ENCODE results near the gene STK32C.
"Not testable (repeated sequence)": the region's sequence is repeated elsewhere in the genome, so short reads cannot be mapped to it uniquely, and the experiment has no call there.

Gene STK32C

GRCh38 chr10:132162590-132163277, 145.0 kb downstream of the STK32C start:
- DNase-seq = no peak

- no peak for DNase-seq
These were observed 145.7 kb downstream of the STK32C start for GRCh38 chr10:132162021-132162531.

GRCh38 chr10:132160834-132161622, 146.7 kb downstream of the STK32C start:
- not testable (repeated sequence) for DNase-seq

- not testable (repeated sequence) for DNase-seq
These were observed 147.5 kb downstream of the STK32C start for GRCh38 chr10:132160231-132160630.

GRCh38 chr10:132159302-132160230, 148.2 kb downstream of the STK32C start:
- DNase-seq = not testable (repeated sequence)

GRCh38 chr10:132158823-132159222, 148.9 kb downstream of the STK32C start:
- no peak for DNase-seq

- DNase-seq = no peak
These were observed 149.5 kb downstream of the STK32C start for GRCh38 chr10:132158122-132158741.

All from NCI-H748 treated with DMSO at 0.1 percent for 48 hours (cell line).